K562 treated with DMSO at 1 percent for 24 hours (cell line): ENCODE measurements around the gene PSMD9. TPM values are rescaled to one million over a fixed set of nuclear protein-coding genes. Genes with fewer than 3 reads are reported as not detected.

Experiments used
- total RNA-seq: library from RNA; unstranded; fragments of 300-600 nt; gene quantifications from 2 replicates; pipeline ENCODE4 v1.2.3, GENCODE V29; 2022; ENCODE audit warnings: low read depth; ENCODE audit not compliant: insufficient read depth

Gene PSMD9
- total RNA-seq, result 116 and 149 TPM in 2 replicates

GRCh38 chr12:121888478-121889273, at the start of gene PSMD9:
Gene PSMD9, plus strand, starts transcription at chr12:121888790. Its CDS starts 67 bp downstream, at chr12:121888857.

GRCh38 chr12:121858662-121859572, 29.7 kb upstream of the PSMD9 start, which contains the start of gene HPD:
Gene HPD, minus strand, starts transcription at chr12:121858859. Its CDS starts 36 bp downstream, at chr12:121858823.

GRCh38 chr12:121917950-121918678, 29.5 kb downstream of the PSMD9 start, which contains the start of gene CFAP251:
Gene CFAP251, plus strand, starts transcription at chr12:121918592. Its CDS starts 2,714 bp downstream, at chr12:121921306.

Other genes with a start within 250 kb of the PSMD9 start
- gene MORN3, start 219.1 kb upstream of the PSMD9 start, total RNA-seq, result 0.14 TPM in 1 of 2 replicates, not detected in the other
- 11.1 and 16.2 TPM in 2 replicates for gene TMEM120B, start 176.0 kb upstream of the PSMD9 start, total RNA-seq
- gene RHOF, start 95.1 kb upstream of the PSMD9 start, total RNA-seq, result 2.6 and 3.2 TPM in 2 replicates
- 9.5 and 10.2 TPM in 2 replicates for gene SETD1B, start 84.8 kb upstream of the PSMD9 start, total RNA-seq
- gene HPD, start 29.9 kb upstream of the PSMD9 start, total RNA-seq, result not detected in 2 replicates
- gene CFAP251, start 29.8 kb downstream of the PSMD9 start, total RNA-seq, result 14.7 and 23.7 TPM in 2 replicates
- 22.3 and 24.8 TPM in 2 replicates for gene BCL7A, start 133.1 kb downstream of the PSMD9 start, total RNA-seq
- gene MLXIP, start 190.0 kb downstream of the PSMD9 start, total RNA-seq, result 36.3 and 36.7 TPM in 2 replicates